Measurements from ENCODE around the gene CHRDL2.

GRCh38 chr11:74654976-74655375 is 76.2 kb downstream of the CHRDL2 start:
- no peak for TF ChIP-seq CTCF (conservative IDR thresholded peaks at IDR 0.05; ENCODE audit: low read length)
- no peak for TF ChIP-seq EZH2phosphoT487 (IDR thresholded peaks at IDR 0.05; ENCODE audit: borderline replicate concordance)
